NK-92 treated with Interleukin-12 subunit alpha and Interleukin-12 subunit beta, amount 100 ng/mL, for 24 hours (cell line): ENCODE results near the gene ZNF805.
"Not testable (repeated sequence)": the region's sequence is repeated elsewhere in the genome, so short reads cannot be mapped to it uniquely, and the experiment has no call there.

Source experiments
- DNase-seq: peaks from one replicate; lab custom pipeline; 2025; lab: John Stamatoyannopoulos, UW

ZNF805 gene

DNA sequence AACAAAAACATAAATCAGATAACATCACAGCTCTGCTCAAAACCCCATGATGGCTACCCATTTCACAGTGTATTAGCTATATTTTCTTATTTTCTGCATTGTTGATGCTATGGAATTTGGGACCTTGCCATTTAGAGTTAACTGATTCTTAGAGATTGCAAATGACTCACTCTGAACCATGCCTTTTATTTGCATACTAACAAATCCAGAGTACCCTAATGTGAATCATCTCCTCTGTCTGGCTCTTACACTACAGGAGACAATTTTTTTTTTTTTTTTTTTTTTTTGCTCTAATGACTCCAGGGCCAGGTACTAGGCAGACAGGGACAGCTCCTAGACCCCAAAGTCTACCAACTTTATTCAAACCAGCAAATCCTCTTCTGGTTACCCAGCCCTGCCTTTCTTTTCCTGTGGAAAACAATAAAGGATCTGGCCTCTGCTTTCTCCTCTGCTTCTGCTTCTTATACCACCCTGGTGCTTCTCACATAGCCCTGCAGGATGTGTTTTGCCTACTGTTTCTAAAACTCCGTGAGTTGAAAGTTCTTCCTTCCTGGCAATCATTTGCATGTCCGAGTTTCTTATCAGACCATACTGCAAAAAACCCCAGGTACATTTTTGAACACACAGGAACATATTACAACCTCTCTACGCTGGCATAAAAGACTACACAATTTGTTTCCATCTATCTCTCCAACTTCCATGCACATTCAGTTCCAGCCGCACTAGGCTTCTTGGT lies 29.3 kb downstream of the ZNF805 start:
- no peak for DNase-seq

DNA sequence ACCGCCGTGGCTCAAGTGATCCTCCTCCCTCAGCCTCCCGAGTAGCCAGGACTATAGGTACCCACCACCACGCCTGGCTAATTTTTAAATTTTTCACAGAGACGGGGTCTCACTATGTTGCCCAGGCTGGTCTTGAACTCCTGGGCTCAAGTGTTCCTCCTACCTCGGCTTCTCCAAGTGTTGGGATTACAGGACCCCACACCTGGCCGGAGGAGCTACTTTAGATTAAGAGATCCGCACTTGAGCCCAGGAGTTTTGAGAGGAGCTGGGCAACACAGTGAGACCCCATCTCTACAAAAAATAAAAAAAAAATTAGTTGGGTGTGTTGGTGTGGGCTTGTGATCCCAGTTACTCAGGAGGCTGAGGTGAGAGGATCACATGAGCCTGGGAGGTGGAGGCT lies 30.8 kb downstream of the ZNF805 start:
- DNase-seq, result no peak

DNA sequence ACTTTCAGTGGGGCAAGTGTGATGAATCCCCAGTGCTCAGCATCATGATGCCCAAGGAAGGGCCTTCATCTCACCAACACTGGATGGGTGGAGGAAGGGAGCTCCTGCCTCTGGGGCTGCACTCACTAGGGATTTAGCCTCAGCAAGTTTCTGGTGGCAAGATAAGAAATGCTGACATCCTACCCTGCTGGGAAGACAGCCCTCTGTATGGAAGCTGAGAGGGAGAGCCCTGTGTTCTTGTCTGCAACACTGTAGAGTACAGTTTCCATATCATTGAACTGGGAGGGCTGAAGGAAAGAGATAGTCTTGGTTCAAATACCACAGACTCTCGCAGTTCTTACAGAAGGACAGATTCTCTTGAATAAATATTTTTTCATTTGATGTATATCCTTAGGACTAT lies 32.6 kb downstream of the ZNF805 start:
- no peak for DNase-seq

DNA sequence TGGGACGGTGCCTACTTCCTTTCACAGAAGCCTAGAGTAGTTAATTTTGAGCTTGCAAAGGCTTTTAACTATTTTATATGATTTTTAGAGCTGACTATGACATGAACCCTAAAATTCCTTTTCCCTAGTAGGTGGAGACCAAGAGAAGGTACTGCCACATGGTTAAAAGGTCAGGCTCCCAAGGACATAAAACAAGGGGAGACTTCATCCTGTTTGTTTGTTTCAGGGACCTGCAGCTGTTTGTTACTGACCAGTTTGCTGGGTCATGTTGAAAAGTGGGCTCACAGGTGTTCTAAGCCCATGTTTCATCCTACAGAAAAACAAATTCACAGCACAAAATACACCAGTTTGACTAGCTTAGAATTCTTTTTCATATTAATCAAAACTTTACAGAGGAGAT lies 36.0 kb downstream of the ZNF805 start:
- no peak for DNase-seq

DNA sequence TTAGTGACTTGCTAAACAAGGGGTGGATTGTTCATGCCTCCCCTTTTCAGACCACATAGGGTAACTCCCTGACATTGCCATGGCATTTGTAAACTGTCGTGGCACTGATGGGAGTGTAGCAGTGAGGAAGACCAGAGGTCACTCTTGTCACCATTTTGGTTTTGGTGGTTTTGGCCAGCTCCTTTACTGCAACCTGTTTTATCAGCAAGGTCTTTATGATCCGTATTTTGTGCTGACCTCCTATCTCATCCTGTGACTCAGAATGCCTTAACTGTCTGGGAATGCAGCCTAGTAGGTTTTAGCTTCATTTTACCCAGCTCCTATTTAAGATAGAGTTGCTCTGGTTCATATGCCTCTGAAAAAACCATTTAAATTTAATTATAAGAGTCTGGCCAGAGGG lies 38.0 kb downstream of the ZNF805 start:
- not testable (repeated sequence) for DNase-seq

DNA sequence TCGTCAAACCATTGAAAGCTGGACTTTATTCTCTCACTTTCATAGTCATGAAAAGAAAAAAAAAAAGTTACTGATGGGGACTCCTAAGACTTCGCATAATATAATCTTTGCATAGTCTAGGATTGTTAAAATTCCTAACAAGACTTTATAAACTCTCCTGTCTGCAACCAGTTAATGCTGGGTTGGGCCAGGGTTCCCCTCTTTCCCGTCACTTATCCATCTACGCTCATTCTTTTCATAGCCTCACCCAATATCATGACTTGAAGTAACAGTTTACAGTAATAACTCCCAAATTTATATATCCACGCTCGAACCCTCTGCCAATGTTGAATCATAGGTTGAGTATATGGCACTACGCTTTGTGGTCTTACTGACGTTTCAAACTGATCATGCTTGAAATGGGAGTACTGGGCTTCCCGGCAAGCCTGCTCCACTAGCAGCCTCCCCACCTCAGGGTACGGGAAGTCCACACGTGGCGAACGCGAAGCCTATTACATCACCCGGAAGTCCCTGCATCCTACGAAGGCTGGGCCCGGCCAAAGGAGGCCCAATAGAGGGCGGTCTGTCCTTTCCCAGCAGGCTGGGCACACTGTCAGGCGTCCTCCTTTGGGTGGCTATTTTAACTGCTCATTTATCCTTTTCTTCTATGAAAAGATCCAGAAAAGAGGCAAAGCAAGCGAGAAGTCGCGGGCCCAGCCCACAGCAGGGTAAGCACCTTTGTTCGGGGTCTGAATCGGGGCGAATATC lies 39.2 kb downstream of the ZNF805 start:
- peak; percentile 86 for DNase-seq

DNA sequence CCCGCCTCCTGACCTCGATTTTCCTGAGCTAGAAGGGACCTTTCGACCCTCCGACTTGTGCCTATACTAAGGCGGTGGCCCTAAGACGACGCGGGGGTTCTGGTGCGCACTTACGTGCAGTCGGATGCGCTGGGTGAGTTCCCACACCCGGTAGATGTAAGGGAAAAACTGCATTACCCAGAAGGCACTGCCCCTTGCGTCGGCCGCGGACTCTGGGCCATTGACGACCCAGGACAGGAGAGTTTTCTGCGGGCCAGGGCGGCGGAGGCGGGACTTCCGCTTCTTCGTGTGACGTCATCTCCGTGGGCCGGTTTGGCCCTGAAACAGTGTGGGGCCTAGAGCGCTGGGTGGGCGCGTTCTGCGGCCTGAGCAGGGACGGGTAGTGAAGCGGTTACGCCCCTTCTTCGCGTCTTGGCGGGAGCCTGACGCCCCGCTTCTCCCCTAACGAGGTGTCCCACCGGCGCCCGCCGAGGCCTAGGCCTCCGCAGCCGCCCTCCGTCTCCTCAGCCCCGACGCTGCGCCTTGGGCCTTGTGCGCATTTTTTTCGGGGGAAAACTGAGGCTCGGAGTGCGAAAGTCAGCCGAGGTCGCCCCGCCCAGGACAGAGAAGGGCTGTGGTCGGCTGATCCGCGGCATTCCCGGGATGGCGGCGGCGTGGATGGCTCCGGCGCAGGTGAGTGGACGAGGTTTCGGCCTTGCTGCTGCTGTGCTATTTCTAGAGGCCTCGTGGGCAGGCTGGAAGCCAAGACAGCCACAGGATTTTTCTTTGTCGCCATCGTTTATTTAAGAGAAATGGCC lies 39.9 kb downstream of the ZNF805 start, which contains the start of gene ZNF460:
Gene ZNF460 (plus strand): TSS at position 321 of the 797 bp plus-strand sequence. CDS start 322 bp downstream, at position 643.
- peak; percentile 95 for DNase-seq

DNA sequence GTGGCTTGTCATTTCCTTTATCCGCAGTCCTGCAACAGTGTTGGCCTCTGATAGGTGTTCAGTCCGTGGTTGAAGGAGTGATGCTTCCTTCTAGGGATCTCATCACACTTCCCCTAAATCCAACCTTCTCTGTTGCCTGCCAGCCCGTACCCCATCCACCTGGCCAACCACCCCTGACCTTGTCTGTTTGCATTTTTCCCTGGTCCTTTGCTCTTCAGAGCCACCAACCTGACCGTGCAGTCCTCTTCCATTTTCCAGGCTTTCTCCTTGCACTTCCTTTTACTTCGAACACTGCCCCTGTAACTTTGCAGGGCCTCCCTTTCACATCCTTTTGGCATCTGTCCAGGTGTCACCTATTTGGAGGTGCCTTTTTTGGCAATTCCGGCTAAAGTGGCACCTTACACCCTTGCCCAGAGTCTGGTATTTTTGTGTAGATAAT lies 40.5 kb downstream of the ZNF805 start:
- DNase-seq, result no peak

DNA sequence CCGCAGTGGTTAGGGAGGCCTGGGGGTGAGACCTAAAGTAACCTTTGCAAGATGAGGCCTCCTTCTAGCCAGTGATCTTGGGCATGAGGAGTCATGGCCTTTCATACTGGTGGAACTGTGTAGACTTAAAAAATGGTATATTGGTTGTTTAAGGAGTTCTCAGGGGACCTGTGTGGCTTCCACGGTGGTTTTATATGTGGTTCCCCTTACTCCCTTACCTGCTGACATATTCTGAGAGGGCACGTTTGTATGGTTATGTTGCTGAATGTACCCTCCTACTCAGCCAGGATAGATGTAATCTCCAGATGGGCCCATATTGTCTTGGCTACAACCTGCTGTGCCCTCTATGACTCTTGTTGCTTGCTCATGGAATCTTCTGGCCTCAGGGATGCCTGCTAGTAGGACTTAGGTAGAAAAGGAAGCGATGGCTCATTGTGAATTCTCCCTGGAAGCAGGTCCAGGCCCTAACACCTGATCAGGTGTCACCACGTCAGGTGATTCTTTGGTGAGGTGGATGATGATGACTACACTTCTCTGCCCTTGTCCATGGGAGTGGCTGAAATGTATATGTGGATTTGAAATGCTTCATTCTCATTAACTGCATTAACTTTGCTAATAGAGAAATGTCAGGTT lies 41.7 kb downstream of the ZNF805 start:
- no peak for DNase-seq

DNA sequence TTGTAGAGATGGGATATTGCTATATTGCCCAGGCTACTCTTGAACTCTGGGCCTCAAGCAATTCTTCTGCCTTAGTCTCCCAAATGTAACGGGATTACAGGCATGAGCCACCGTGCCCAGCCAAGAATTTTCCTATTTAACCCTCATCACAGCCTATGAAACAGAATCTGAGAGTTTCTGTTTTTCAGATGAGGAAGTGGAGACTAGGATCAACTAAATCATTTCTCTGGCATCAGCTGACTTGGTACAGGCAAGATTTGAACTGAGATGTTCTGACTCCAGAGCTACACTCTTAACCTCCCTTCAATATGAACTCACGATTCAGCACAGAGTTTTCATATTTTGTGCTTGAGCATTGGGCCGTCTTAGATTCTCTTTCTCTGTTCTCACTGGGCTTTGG lies 47.9 kb downstream of the ZNF805 start:
- no peak for DNase-seq

DNA sequence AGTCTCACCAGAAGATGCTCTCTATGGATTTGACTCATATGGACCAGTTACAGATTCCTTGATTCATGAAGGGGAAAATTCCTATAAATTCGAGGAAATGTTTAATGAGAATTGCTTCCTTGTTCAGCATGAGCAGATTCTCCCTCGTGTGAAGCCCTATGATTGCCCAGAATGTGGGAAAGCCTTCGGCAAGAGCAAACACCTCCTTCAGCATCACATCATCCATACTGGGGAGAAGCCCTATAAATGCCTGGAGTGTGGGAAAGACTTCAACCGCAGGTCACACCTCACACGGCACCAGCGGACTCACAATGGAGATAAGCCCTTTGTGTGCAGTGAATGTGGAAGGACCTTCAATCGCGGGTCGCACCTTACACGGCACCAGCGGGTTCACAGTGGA lies 50.5 kb downstream of the ZNF805 start:
- no peak for DNase-seq

DNA sequence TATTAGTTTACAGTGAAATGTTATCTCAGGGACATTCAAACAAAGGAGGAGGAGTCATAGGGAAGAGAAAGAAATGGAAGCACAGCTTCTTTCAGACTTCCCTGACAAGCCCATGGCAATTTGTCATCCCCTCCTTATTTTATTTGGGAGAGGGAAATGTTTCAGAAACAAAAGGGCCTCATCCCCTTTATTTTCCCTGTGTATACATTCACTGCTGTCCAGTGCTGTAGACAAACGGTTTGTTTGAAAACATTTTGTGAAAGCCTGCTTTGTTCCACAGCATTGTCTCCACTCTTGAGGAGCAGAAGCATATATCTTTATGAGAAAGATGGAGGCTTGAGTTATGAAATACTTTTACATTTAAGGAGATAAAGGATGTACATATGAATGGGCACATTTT lies 52.1 kb downstream of the ZNF805 start:
- no peak for DNase-seq

DNA sequence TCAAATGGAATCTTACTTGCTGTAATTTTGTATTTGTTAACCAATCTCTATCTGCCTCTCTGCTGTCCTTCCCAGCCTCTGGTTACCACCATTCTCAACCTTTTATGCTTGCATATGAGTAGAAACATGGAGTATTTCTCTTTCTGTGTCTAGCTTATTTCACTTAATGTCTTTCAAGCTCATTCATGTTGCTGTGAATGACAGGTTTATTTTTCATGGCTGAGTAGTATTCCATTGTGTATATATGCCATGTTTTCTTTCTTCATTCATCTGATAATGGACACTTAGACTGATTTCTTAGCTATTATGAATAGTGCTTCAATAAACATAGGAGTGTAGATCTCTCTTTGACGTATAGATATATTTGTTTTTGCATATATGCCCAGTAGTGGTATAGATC lies 53.3 kb downstream of the ZNF805 start:
- no peak for DNase-seq

DNA sequence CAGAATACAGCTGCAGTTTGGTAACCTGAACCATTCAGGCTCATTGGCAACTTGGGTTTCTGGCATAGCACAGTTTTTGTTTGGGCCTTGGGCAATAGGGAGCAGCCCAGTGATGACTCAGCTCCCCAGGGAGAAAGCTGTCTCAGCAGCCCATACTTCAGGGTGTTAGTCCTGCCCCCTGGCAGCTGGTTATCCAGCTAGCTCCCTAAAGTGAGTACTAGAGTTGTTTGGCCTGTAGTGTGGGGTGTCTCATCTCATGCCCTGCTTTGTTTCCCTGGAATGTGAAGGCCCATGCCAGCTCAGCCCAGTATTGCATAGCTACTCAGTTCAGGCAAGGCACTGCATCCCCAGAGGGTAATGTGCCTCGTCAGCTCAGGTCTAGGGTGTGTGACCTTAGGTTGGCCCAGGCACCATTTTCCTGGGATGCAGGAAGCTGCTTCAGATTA lies 61.6 kb downstream of the ZNF805 start:
- no peak for DNase-seq

DNA sequence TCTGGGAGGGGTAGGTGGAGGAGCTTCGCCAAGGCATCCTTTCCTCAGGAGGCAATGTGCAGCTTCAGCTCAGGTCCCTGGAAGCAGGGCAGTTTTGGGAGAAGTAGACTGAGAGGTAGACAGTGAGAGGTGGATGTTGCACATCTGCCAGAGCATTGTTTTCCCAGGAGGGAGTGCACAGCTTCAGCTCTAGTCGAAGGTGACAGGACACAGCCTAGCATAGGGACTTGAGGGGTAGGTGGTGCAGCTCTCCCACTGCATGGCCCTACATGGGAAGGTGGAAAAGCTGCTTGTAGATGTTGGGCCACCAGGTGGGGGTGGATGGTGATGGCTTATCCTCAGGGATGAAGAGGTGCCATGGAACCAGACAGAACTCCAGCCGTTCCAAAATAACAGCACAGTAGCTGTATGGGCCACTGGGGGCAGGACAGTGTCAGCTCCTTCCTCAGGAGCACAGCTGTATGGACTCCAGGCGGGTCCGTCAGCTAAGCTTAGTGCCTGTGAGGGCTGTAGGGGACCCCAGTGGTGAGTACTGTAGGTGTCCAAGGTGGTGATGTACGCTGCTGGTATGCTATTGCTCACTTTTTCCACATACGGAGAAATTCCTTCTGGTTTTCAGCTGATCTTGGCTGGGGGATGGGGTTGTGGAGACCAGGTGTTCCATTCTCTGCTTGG lies 62.4 kb downstream of the ZNF805 start:
- DNase-seq, result no peak
